NCI-H2107 treated with DMSO at 0.1 percent for 48 hours (cell line): Measurements from ENCODE around the gene SLC44A5.

ENCODE experiments used
- DNase-seq: peaks from one replicate; lab custom pipeline; 2025; ENCODE audit not compliant: unreplicated experiment; lab: John Stamatoyannopoulos, UW

Gene SLC44A5

DNA sequence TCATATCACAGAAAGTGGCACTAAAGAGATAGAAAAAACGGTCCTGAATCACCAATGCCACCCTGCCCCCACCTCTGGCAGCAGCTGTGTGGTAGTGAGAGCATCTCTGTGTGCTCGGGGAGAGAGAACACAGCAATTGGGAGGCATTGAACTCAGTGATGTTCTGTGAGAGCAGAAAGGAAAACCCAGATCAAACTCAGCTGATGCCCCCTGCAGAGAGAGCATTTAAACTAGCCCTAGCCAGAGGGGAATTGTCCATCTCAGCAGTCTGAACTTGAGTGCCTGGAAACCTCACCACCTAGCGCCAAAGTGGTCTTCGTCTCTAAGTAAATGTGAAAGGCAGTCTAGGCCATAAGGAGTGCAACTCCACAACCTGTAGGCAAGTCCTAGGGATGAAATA is 21.3 kb downstream of the SLC44A5 start:
- DNase-seq: no peak

GRCh38 chr1:75588779-75589475 is 22.0 kb downstream of the SLC44A5 start:
- DNase-seq: no peak

GRCh38 chr1:75587692-75588091 is 23.2 kb downstream of the SLC44A5 start:
- no peak for DNase-seq

GRCh38 chr1:75583282-75583681 is 27.6 kb downstream of the SLC44A5 start:
- no peak for DNase-seq

GRCh38 chr1:75582725-75583261 is 28.1 kb downstream of the SLC44A5 start:
- DNase-seq: no peak

GRCh38 chr1:75579046-75579445 is 31.9 kb downstream of the SLC44A5 start:
- no peak for DNase-seq

GRCh38 chr1:75575837-75576236 is 35.1 kb downstream of the SLC44A5 start:
- DNase-seq: no peak

GRCh38 chr1:75567191-75567590 is 43.7 kb downstream of the SLC44A5 start:
- DNase-seq: no peak

DNA sequence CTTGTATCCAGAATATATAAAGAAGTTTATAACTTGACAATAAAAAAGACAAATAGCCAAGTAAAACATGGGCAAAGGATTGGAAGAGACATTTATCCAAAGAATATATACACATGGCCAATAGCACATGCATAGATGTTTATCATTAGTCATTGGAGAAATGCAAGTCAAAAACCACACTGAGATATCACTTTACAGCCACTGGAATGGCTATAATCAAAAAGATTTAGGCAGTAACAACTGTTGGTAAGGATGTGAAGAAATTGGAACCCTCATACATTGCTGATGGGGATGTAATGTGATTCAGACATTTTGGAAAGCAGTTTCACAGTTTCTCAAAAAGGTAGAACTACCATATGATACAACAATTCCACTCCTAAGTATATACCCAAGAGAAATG is 51.1 kb downstream of the SLC44A5 start:
- no peak for DNase-seq

DNA sequence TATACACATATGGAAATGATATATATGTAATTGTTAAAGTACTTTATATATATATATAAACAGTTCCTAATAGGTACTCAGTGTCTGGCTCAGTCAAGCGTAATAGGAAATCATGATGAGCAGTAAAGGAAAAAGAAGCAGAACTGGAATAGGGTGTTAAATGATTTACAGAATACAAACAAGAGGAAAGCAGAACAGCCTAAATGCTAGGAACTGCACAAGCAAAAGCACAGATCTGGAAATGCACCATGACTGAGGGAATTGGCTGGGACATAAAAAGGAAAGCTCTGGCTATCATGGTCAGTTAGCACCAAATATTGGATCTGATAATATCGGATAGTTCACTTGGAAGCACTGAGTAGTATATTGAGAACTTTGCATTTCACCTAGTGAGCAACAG is 51.8 kb downstream of the SLC44A5 start:
- DNase-seq: no peak

DNA sequence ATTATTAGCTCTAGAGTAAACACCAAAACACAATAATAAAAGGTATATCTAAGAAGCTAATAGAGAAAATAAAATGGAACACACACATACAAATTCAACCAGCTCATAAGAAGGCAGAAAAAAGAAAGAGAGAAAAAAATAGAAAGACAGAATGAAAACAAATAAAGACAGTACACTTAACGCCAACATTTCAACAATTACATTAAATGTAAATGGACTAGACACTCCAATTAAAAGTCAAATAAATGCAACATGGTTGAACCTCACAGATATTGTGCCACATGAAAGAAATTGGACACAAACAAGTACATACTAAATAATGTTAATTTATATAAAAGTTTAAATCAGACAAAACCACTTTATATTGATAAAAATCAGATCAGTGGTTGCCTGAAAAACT is 56.0 kb downstream of the SLC44A5 start:
- DNase-seq: no peak

GRCh38 chr1:75554181-75554580 is 56.7 kb downstream of the SLC44A5 start:
- no peak for DNase-seq

- DNase-seq: no peak
Observed at GRCh38 chr1:75550559-75550958, 60.4 kb downstream of the SLC44A5 start.

DNA sequence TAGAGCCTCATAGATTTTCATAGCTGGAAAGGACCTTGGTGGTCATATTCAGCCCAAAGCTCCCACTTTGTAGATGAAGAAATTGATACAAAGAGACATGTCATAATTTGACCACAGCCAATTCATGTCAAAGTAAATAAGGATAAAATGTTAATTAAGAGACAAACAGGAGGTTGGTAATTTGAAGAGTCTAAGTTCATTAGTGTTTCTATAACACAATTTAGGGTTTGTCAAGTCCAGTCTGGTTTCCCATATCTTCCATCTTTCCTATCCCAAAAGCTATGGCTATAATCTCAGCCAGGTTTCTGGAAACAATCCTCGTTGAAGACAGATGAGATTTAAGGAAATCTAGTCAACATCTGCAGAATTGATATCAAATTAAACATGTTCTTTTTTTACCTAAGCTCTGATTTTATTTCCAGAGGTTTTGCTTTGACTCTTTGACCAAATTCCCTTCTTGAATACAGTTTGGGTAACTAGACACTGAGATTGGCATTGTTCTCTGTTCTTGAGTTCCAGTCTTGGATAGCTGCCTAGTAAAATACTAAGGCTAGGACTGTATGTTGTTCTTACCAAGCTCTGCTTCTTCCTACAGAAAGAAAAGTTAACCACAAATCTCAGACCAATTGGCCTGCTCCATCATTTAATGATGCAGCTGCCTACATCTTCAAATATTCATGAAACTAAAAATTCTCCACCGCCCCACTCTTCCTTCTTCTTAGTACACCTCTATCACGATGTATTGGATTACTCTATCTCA is 62.0 kb downstream of the SLC44A5 start:
- no peak for DNase-seq

- no peak for DNase-seq
Observed at GRCh38 chr1:75543705-75544104, 67.2 kb downstream of the SLC44A5 start.

- no peak for DNase-seq
Observed at GRCh38 chr1:75542818-75543570, 67.9 kb downstream of the SLC44A5 start.

DNA sequence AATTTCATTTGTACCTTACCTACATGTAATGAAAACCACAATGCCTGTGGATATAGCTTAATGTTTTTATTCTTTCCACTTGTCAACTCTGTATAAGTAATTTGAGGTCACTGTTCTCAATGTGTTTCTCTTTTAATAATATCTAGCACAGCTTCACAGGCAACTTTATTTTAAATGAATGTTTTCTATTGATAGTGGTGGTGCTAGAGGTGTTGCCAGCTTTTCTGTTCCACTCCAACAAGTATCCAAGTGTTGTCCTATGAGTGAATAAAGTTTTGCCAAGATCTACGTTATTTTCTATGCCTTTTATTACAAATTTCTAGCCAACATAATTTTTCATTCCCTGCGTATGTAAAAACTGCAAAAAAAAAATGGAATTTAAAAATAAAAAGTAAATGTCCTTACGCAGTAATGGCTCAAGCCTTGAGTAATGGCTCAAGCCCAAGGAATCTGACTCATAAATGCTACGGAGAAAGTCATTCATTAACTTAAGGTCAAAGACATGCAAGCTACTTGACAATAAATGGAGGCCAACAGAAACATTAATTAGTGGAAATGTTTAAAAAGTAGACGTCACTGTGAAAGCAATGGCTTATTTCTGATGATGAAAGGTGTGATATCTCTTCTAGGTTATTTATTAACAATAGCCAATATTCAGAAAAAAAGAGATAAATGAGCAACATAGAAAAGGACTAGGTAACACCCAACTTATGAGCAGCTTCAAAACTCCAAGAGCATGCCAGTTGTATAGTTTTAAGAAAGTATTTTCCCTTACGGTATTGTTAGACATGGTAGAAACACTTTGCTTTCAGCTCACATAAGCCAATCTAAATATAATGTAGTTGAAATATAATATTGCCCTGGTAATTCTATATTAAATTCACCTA is 71.4 kb downstream of the SLC44A5 start:
- DNase-seq: no peak

DNA sequence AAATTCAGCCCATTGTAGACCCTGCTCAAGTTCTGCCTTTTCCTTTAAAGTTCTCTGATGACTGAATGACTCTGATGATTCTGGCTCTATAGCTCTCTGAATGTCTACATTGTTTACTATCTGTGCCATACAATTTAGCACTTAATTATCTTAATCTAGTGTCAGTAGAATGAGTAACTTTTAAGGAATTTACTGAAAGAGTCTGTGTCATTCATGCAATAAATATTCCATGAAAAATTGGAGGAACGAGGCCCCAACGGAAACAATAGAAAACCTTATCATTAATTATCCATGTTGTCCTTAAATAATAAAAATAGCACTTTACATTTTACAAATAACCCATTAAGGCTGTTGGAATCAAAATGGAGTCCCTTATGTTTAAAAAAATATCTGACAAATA is 77.8 kb downstream of the SLC44A5 start:
- DNase-seq: no peak

- no peak for DNase-seq
Observed at GRCh38 chr1:75531570-75531969, 79.3 kb downstream of the SLC44A5 start.

DNA sequence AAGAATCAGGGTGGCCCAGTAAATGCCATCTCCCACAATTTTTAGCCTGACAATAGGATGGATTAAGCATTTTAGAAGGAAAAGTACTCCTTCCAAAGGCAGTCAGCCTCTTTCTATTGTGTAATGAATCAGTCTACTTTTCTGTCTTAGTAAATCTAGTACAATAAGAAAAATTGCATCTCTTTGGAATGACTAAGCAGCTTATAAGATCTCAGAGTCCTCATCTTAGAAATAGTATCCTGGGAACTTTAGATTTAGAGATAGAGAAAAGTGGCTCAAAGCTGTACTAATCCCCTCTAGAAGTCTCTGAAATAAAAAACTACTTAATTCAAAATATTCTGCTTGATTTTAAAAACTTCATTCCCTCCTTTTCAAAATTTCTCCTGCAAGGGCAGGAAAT is 81.4 kb downstream of the SLC44A5 start:
- DNase-seq: no peak

GRCh38 chr1:75528001-75528400 is 82.9 kb downstream of the SLC44A5 start:
- DNase-seq: no peak
